HepG2 (cell line): Measurements from ENCODE around the gene IL1RL2. TPM values are rescaled to one million over a fixed set of nuclear protein-coding genes. Genes with fewer than 3 reads are reported as not detected.

ENCODE experiments used
- ATF1 ChIP-seq: IDR thresholded peaks from 2 replicates; pipeline ENCODE4 v1.6.1; 2016; ENCODE audit warnings: mild to moderate bottlenecking, control low read depth
- CEBPG ChIP-seq: IDR thresholded peaks from 2 replicates; pipeline ENCODE4 v1.6.1; 2016
- E2F2 ChIP-seq: sonication (generic); formaldehyde crosslinking; IDR thresholded peaks from 2 replicates; pipeline ENCODE4 v1.4.0; 2020; ENCODE audit warnings: missing genetic modification reagents, borderline replicate concordance
- ISX ChIP-seq: sonication (generic); formaldehyde crosslinking; conservative IDR thresholded peaks from 2 replicates; pipeline ENCODE4 v1.5.0; 2020; ENCODE audit warnings: missing genetic modification reagents
- JARID2 ChIP-seq: sonication (generic); formaldehyde crosslinking; IDR thresholded peaks from 2 replicates; pipeline ENCODE4 v1.8.1; 2023; ENCODE audit warnings: missing genetic modification reagents, inconsistent platforms; ENCODE audit not compliant: insufficient replicate concordance
- KDM5A ChIP-seq: fragments of 200-600 bp; sonication (generic); IDR thresholded peaks from 2 replicates; pipeline ENCODE4 v1.7.0; 2018; ENCODE audit warnings: antibody characterized with exemption, mild to moderate bottlenecking, low read length, borderline replicate concordance
- PCBP1 ChIP-seq: fragments of 200-400 bp; formaldehyde crosslinking; IDR thresholded peaks from 2 replicates; pipeline ENCODE4 v1.6.1; 2017; ENCODE audit warnings: mild to moderate bottlenecking, low read depth, low read length, borderline replicate concordance
- RARA ChIP-seq: IDR thresholded peaks from 2 replicates; pipeline ENCODE4 v1.6.1; 2016; ENCODE audit warnings: missing genetic modification reagents, missing compliant biosample characterization
- SOX13 ChIP-seq, 3 experiments: fragments of 450-650 bp in 1 of 3; sonication (generic) in 1 of 3; formaldehyde crosslinking in 1 of 3; IDR thresholded peaks in 2 of 3; conservative IDR thresholded peaks in 1 of 3; 2 replicates each; pipeline versions ENCODE4 v1.5.0 to v1.6.1; 2016 to 2020; ENCODE audit warnings: antibody characterized with exemption in 1 of 3, mild to moderate bottlenecking in 1 of 3, missing compliant biosample characterization in 1 of 3, missing genetic modification reagents in 1 of 3, moderate library complexity in 1 of 3
- SP5 ChIP-seq: IDR thresholded peaks from 2 replicates; pipeline ENCODE4 v1.6.1; 2016; ENCODE audit warnings: low read depth, borderline replicate concordance
- SUZ12 ChIP-seq: fragments of 150-350 bp; IDR thresholded peaks from 2 replicates; pipeline ENCODE4 v1.6.1; 2014; ENCODE audit warnings: low read depth, low read length
- TBL1XR1 ChIP-seq: fragments of 150-350 bp; IDR thresholded peaks from 2 replicates; pipeline ENCODE4 v1.6.1; 2014; ENCODE audit warnings: borderline replicate concordance, low read length; ENCODE audit not compliant: partially characterized antibody
- TBP ChIP-seq: sonication (generic); formaldehyde crosslinking; IDR thresholded peaks from 2 replicates; pipeline ENCODE4 v1.5.0; 2020; ENCODE audit warnings: missing genetic modification reagents
- ZNF136 ChIP-seq: sonication (generic); formaldehyde crosslinking; IDR thresholded peaks from 2 replicates; pipeline ENCODE4 v1.8.1; 2022; ENCODE audit warnings: low read depth, mild to moderate bottlenecking, moderate library complexity, missing genetic modification reagents
- ZNF367 ChIP-seq: sonication (generic); formaldehyde crosslinking; IDR thresholded peaks from 2 replicates; pipeline ENCODE4 v1.4.0; 2020; ENCODE audit warnings: missing genetic modification reagents, borderline replicate concordance
- ZNF772 ChIP-seq: sonication (generic); formaldehyde crosslinking; IDR thresholded peaks from 2 replicates; pipeline ENCODE4 v1.5.0; 2020; ENCODE audit warnings: mild to moderate bottlenecking, missing genetic modification reagents
- ZNF780A ChIP-seq: sonication (generic); formaldehyde crosslinking; IDR thresholded peaks from 2 replicates; pipeline ENCODE4 v1.8.0; 2022; ENCODE audit warnings: mild to moderate bottlenecking, missing genetic modification reagents, moderate library complexity
- ZNF850 ChIP-seq: sonication (generic); formaldehyde crosslinking; conservative IDR thresholded peaks from 2 replicates; pipeline ENCODE4 v1.9.0; 2021; ENCODE audit warnings: mild to moderate bottlenecking, missing genetic modification reagents
- ZSCAN22 ChIP-seq: sonication (generic); formaldehyde crosslinking; IDR thresholded peaks from 2 replicates; pipeline ENCODE4 v1.4.0; 2020; ENCODE audit warnings: mild to moderate bottlenecking, missing genetic modification reagents
- polyA plus RNA-seq, 8 experiments: library from polyadenylated mRNA; depleted of rRNA in 3 of 8; stranded (reverse) in 7 of 8; unstranded in 1 of 8; fragments of >200 nt; fragmentation: Illumina TruSeq in 4 of 8; extraction: Trizol in 4 of 8; gene quantifications; 2 replicates each; pipeline versions ENCODE4 v1.2.1 to v1.2.3, GENCODE V29; 2011 to 2016; ENCODE audit warnings: low read depth in 4 of 8, missing spikeins in 1 of 8, mixed read lengths in 1 of 8; ENCODE audit not compliant: insufficient read depth in 1 of 8
- total RNA-seq, 5 experiments: library from RNA; depleted of rRNA; stranded (reverse); fragments of >200 nt; fragmentation: Illumina TruSeq; extraction: Trizol; gene quantifications; 2 replicates each; pipeline ENCODE4 v1.2.3, GENCODE V29; 2016; ENCODE audit warnings: low read depth in 1 of 5
- TF ChIP-seq, protein P1 (sequence below): fragments of 450-650 bp; IDR thresholded peaks from 2 replicates; pipeline ENCODE4 v1.6.1; 2016
- TF ChIP-seq, protein P2 (sequence below): sonication (generic); formaldehyde crosslinking; IDR thresholded peaks from 2 replicates; pipeline ENCODE4; 2020; ENCODE audit warnings: missing genetic modification reagents, mild to moderate bottlenecking, borderline replicate concordance

Gene IL1RL2
- total and polyA plus RNA-seq, 2 of the 13 experiments (the other 11 are each of a cell fraction or from before 2014, with no cell fraction given): 0.03 TPM; not detected in 1

DNA sequence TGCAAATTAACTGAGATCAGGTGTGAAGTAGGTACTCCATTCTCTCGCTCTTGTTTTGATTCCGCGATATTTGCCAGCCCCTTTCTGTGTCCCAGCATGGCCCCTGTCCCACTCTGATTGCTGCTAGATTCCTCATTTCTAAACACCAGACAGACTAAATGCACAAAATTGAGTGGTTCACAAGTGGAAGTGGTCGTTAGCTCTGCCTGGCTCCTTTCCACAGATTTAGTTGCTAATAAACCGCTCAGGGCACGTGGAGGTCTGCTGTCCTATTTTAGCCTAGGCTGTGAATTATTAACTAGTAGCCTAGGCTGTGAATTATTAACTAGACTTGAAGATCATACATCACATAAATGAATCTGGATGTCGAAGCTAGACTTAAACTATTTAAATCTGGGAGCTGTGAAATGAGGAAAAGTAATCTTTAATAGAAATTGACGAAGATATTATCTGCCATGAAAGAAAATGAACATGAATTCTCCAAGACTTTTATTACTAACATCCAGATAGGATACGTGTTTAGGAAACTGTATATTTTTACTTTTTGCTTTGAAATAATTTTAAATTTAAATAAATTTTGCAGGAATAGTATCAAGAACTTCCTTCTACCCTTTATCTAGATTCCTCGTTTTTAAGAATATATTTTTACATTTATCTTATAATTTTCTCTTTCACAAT, 3.7 kb downstream of the IL1RL2 start (continued):
- TF ChIP-seq, protein P1, sequence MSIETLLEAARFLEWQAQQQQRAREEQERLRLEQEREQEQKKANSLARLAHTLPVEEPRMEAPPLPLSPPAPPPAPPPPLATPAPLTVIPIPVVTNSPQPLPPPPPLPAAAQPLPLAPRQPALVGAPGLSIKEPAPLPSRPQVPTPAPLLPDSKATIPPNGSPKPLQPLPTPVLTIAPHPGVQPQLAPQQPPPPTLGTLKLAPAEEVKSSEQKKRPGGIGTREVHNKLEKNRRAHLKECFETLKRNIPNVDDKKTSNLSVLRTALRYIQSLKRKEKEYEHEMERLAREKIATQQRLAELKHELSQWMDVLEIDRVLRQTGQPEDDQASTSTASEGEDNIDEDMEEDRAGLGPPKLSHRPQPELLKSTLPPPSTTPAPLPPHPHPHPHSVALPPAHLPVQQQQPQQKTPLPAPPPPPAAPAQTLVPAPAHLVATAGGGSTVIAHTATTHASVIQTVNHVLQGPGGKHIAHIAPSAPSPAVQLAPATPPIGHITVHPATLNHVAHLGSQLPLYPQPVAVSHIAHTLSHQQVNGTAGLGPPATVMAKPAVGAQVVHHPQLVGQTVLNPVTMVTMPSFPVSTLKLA: peak; percentile 50
- TF ChIP-seq SP5: no peak
- no peak for TF ChIP-seq ZNF850
- no peak for TF ChIP-seq JARID2 (CRISPR knock-in tag)
- no peak for TF ChIP-seq ZNF367 (CRISPR knock-in tag)
- no peak for TF ChIP-seq TBP
- no peak for TF ChIP-seq SUZ12
- no peak for TF ChIP-seq ZNF136 (CRISPR knock-in tag)
- TF ChIP-seq SOX13 (IDR thresholded peaks at IDR 0.05): no peak
- peak in 1 of 2 experiments; percentile 59; a peak in 1 of 4 replicates for TF ChIP-seq SOX13 (CRISPR knock-in tag; conservative IDR thresholded peaks at IDR 0.05 in 1 of 2, IDR thresholded peaks at IDR 0.05 in 1 of 2)
- TF ChIP-seq, protein P2, sequence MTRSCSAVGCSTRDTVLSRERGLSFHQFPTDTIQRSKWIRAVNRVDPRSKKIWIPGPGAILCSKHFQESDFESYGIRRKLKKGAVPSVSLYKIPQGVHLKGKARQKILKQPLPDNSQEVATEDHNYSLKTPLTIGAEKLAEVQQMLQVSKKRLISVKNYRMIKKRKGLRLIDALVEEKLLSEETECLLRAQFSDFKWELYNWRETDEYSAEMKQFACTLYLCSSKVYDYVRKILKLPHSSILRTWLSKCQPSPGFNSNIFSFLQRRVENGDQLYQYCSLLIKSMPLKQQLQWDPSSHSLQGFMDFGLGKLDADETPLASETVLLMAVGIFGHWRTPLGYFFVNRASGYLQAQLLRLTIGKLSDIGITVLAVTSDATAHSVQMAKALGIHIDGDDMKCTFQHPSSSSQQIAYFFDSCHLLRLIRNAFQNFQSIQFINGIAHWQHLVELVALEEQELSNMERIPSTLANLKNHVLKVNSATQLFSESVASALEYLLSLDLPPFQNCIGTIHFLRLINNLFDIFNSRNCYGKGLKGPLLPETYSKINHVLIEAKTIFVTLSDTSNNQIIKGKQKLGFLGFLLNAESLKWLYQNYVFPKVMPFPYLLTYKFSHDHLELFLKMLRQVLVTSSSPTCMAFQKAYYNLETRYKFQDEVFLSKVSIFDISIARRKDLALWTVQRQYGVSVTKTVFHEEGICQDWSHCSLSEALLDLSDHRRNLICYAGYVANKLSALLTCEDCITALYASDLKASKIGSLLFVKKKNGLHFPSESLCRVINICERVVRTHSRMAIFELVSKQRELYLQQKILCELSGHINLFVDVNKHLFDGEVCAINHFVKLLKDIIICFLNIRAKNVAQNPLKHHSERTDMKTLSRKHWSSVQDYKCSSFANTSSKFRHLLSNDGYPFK (CRISPR knock-in tag): no peak
- no peak for TF ChIP-seq E2F2
- TF ChIP-seq RARA (CRISPR knock-in tag): peak; percentile 59
- TF ChIP-seq CEBPG (CRISPR knock-in tag): no peak
- TF ChIP-seq PCBP1: no peak
- TF ChIP-seq ZSCAN22 (CRISPR knock-in tag): no peak
- TF ChIP-seq KDM5A: no peak
- no peak for TF ChIP-seq ISX
- no peak for TF ChIP-seq ZNF780A
- TF ChIP-seq TBL1XR1: no peak
- no peak for TF ChIP-seq ZNF772
- no peak for TF ChIP-seq ATF1
